Gastrocnemius medialis (tissue), 4 donors: Measurements from ENCODE around the gene PALD1. TPM values are rescaled to one million over a fixed set of nuclear protein-coding genes. Genes with fewer than 3 reads are reported as not detected.

Source experiments
- ATAC-seq, 2 donors: fragments of 150-250 bp; one replicate each; pipeline ENCODE4 v1.9.1; 2016
- DNase-seq, 2 donors: peaks; one replicate each; pipeline ENCODE4 v3.0.0-alpha.2; 2019
- H3K27ac ChIP-seq, 4 donors: fragments of 200-600 bp; sonication (generic); 1 replicate in 1 of 4; 2 replicates in 3 of 4; pipeline ENCODE4 v1.5.1; 2016 to 2018; ENCODE audit warnings: mild to moderate bottlenecking in 2 of 4, moderate library complexity in 1 of 4
- H3K27me3 ChIP-seq, 3 donors: fragments of 200-600 bp; sonication (generic) in 2 of 3; 1 replicate in 1 of 3; 2 replicates in 2 of 3; pipeline versions ENCODE4 v1.5.1 to v1.6.0; 2016 to 2019; ENCODE audit warnings: mild to moderate bottlenecking in 1 of 3, moderate library complexity in 1 of 3
- H3K36me3 ChIP-seq, 2 donors: fragments of 200-600 bp; sonication (generic) in 1 of 2; one replicate each; pipeline ENCODE4 v1.5.1; 2017 to 2018
- H3K4me1 ChIP-seq, 2 donors: fragments of 200-600 bp; sonication (generic) in 1 of 2; one replicate each; pipeline ENCODE4 v1.5.1; 2016 to 2017; ENCODE audit warnings: mild to moderate bottlenecking in 2 of 2
- H3K4me3 ChIP-seq, 4 donors: fragments of 200-600 bp; sonication (generic) in 3 of 4; 1 replicate in 1 of 4; 2 replicates in 3 of 4; pipeline ENCODE4 v1.5.1; 2016 to 2019; ENCODE audit warnings: mild to moderate bottlenecking in 2 of 4
- H3K9me3 ChIP-seq, 3 donors: fragments of 200-600 bp; sonication (generic) in 2 of 3; 1 replicate in 1 of 3; 2 replicates in 2 of 3; pipeline ENCODE4 v1.5.1; 2016 to 2019
- CTCF ChIP-seq, 5 experiments: fragments of 450-650 bp in 3 of 5; fragments of 200-600 bp in 2 of 5; sonication (generic) in 2 of 5; IDR thresholded peaks in 4 of 5; conservative IDR thresholded peaks in 1 of 5; 1 replicate in 4 of 5; 2 replicates in 1 of 5; pipeline ENCODE4 v1.5.1; 2016 to 2019; ENCODE audit warnings: antibody characterized with exemption in 5 of 5, mild to moderate bottlenecking in 3 of 5, moderate library complexity in 3 of 5
- POLR2A ChIP-seq, 2 donors: fragments of 450-650 bp; IDR thresholded peaks; one replicate each; pipeline ENCODE4 v1.6.1; 2017; ENCODE audit warnings: antibody characterized with exemption in 2 of 2, mild to moderate bottlenecking in 2 of 2, moderate library complexity in 2 of 2
- in situ Hi-C, 4 donors: fragments of 200-750 bp; cut with MboI; loops; one replicate each; pipeline versions ENCODE4 v1.15.0 to v1.8.0; 2017; ENCODE audit warnings: low sequenced_read_pairs in 4 of 4
- intact Hi-C: fragments of 100-400 bp; cut with DNase I; formaldehyde crosslinking; loops from one replicate; pipeline ENCODE4 v1.15.1; 2023; ENCODE audit warnings: low total_unique reads
- total RNA-seq, 4 donors: library from RNA; depleted of rRNA; stranded (reverse); fragments of >200 nt; gene quantifications; one replicate each; pipeline versions ENCODE4 v1.1.0 to v1.2.3, GENCODE V29; 2016

PALD1 gene
- 1 to 10 TPM; 1.4 to 4.1 (median 2.3) TPM for total RNA-seq

GRCh38 chr10:70478191-70479164 lies at the start of gene PALD1:
Gene PALD1, plus strand, starts transcription at chr10:70478767. Its CDS starts 47,185 bp downstream, at chr10:70525952.
- DNase-seq (peak; percentile 46 to 72), ATAC-seq (peak; percentile 28 to 29)
- Histone ChIP-seq H3K4me1 (peaks cover 64% of the 10 kb centered on the region in 2 donors), H3K27me3 (no peaks in the 10 kb centered on the region), H3K9me3 (no peaks in the 10 kb centered on the region), H3K27ac (peak within 1 kb of the TSS; percentile 65 to 78 (median 70)), H3K36me3 (no peaks in the 10 kb centered on the region), H3K4me3 (peak within 1 kb of the TSS; percentile 56 to 75 (median 62))
- TF ChIP-seq POLR2A (IDR thresholded peaks at IDR 0.05): peak; percentile 39 to 60
- TF ChIP-seq CTCF (IDR thresholded peaks at IDR 0.05 in 4 of 5, conservative IDR thresholded peaks at IDR 0.05 in 1 of 5): peak; percentile 15 to 58 (median 44)
- in situ Hi-C loops (no loop called here), intact Hi-C loops (no loop called here)

GRCh38 chr10:70430493-70431445 lies 47.8 kb upstream of the PALD1 start:
- peak overlapping the region; percentile 76 to 91 (median 86) for H3K27ac ChIP-seq
- intact Hi-C loops (loop anchor here (2.0 kb wide), 2 partner anchors 26 to 48 kb away; partner anchors contain the start of genes EIF4EBP2 and LRRC20), in situ Hi-C loops (loop anchor here in 1 of 4 donors (25.0 kb wide), 1 partner anchor 332 kb away; no protein-coding TSS in a partner anchor)
- ATAC-seq (peak; percentile 91 to 93), DNase-seq (peak; percentile 73 to 89)
- no peaks in the 10 kb centered on the region for H3K9me3 ChIP-seq
- peak overlapping the region in 1 of 4 donors; percentile 14 for H3K4me3 ChIP-seq
- peaks cover 0 to 31% of the 10 kb centered on the region in 2 donors for H3K36me3 ChIP-seq
- H3K4me1 ChIP-seq: peaks cover 68 to 83% of the 10 kb centered on the region in 2 donors
- no peak for TF ChIP-seq POLR2A (IDR thresholded peaks at IDR 0.05)
- peak in 1 of 5 experiments; percentile 22 for TF ChIP-seq CTCF (IDR thresholded peaks at IDR 0.05 in 4 of 5, conservative IDR thresholded peaks at IDR 0.05 in 1 of 5)
- H3K27me3 ChIP-seq: no peaks in the 10 kb centered on the region

- DNase-seq: no peak
- Histone ChIP-seq H3K36me3 (peaks cover 0 to 21% of the 10 kb centered on the region in 2 donors), H3K4me3 (no peak overlapping the region), H3K27ac (peak overlapping the region; percentile 76 to 91 (median 86)), H3K27me3 (no peaks in the 10 kb centered on the region), H3K4me1 (peaks cover 55 to 70% of the 10 kb centered on the region in 2 donors), H3K9me3 (no peaks in the 10 kb centered on the region)
- TF ChIP-seq POLR2A (IDR thresholded peaks at IDR 0.05) (no peak), CTCF (IDR thresholded peaks at IDR 0.05 in 4 of 5, conservative IDR thresholded peaks at IDR 0.05 in 1 of 5) (no peak)
- ATAC-seq: no peak
- intact Hi-C loops (no loop called here), in situ Hi-C loops (loop anchor here in 1 of 4 donors (25.0 kb wide), 1 partner anchor 330 kb away; no protein-coding TSS in a partner anchor)
Observed at GRCh38 chr10:70432101-70432500, 46.5 kb upstream of the PALD1 start.

GRCh38 chr10:70432561-70433263 lies 45.9 kb upstream of the PALD1 start:
- peak overlapping the region; percentile 76 to 91 (median 86) for H3K27ac ChIP-seq
- in situ Hi-C loops: loop anchor here in 1 of 4 donors (25.0 kb wide), 1 partner anchor 330 kb away; no protein-coding TSS in a partner anchor
- ATAC-seq: no peak

More at GRCh38 chr10:70432561-70433263, 45.9 kb upstream of the PALD1 start:
- no peak for DNase-seq
- H3K4me3 ChIP-seq: no peak overlapping the region
- H3K27me3 ChIP-seq: no peaks in the 10 kb centered on the region
- TF ChIP-seq POLR2A (IDR thresholded peaks at IDR 0.05): no peak
- no peak for TF ChIP-seq CTCF (IDR thresholded peaks at IDR 0.05 in 4 of 5, conservative IDR thresholded peaks at IDR 0.05 in 1 of 5)
- H3K36me3 ChIP-seq: peaks cover 0 to 17% of the 10 kb centered on the region in 2 donors
- no peaks in the 10 kb centered on the region for H3K9me3 ChIP-seq
- intact Hi-C loops: no loop called here
- peaks cover 49 to 64% of the 10 kb centered on the region in 2 donors for H3K4me1 ChIP-seq
